NB4 (cell line): ENCODE data around the gene SEC61B.

Experiments used
- POLR2A ChIP-seq: IDR thresholded peaks from 2 replicates; pipeline ENCODE4 v1.6.1; 2011; ENCODE audit warnings: mild to moderate bottlenecking; ENCODE audit not compliant: insufficient read length; ENCODE audit errors: extremely low read depth
- TF ChIP-seq, protein P1 (sequence below): IDR thresholded peaks from one replicate; pipeline ENCODE4 v1.5.1; 2012; ENCODE audit warnings: low read depth, low read length

DNA sequence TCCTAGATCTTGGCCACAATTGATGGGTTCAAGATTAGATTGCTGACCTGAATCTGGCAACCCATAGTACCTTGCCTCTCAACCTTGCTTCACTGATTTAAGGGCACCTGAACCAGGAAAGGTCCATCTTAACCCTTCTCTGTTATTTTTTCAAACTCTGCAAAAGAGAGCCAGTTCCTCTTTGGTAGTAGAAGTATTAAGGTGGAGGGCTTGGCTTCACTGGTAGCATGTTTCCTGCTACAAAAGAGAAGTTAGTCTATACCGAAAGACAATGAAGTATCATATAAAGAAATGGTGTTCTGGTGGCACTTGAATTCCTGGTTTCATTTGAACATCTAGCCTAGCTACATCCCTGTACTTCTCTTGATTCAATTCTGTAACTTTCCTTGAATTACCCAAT is 8.9 kb upstream of the SEC61B start:
- TF ChIP-seq POLR2A = no peak
- TF ChIP-seq, protein P1, sequence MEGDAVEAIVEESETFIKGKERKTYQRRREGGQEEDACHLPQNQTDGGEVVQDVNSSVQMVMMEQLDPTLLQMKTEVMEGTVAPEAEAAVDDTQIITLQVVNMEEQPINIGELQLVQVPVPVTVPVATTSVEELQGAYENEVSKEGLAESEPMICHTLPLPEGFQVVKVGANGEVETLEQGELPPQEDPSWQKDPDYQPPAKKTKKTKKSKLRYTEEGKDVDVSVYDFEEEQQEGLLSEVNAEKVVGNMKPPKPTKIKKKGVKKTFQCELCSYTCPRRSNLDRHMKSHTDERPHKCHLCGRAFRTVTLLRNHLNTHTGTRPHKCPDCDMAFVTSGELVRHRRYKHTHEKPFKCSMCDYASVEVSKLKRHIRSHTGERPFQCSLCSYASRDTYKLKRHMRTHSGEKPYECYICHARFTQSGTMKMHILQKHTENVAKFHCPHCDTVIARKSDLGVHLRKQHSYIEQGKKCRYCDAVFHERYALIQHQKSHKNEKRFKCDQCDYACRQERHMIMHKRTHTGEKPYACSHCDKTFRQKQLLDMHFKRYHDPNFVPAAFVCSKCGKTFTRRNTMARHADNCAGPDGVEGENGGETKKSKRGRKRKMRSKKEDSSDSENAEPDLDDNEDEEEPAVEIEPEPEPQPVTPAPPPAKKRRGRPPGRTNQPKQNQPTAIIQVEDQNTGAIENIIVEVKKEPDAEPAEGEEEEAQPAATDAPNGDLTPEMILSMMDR = no peak
